Kidney (tissue), 14 donors: ENCODE measurements around the gene MAGIX. TPM values are rescaled to one million over a fixed set of nuclear protein-coding genes. Genes with fewer than 3 reads are reported as not detected.
"Not testable (repeated sequence)": the region's sequence is repeated elsewhere in the genome, so short reads cannot be mapped to it uniquely, and the experiment has no call there.

ENCODE experiments used
- DNase-seq, 5 donors: peaks; one replicate each; pipeline ENCODE4 v3.0.0-alpha.2; 2013 to 2020
- FAIRE-seq: peaks from 2 replicates; lab custom pipeline; 2012; peaks lifted over from hg19 to GRCh38; lab: Jason Lieb, UNC
- H3K27ac ChIP-seq, 2 donors: one replicate each; pipeline ENCODE4 v1.7.0; 2013; ENCODE audit warnings: low read depth in 2 of 2, low read length in 2 of 2, inconsistent platforms in 1 of 2
- H3K27me3 ChIP-seq: one replicate; pipeline ENCODE4 v1.7.1; 2013; ENCODE audit warnings: low read length, inconsistent platforms; ENCODE audit not compliant: control insufficient read depth, insufficient read depth
- H3K36me3 ChIP-seq, 3 donors: one replicate each; pipeline versions ENCODE4 v1.7.0 to v1.7.1; 2013; ENCODE audit warnings: low read length in 3 of 3, control low read depth in 1 of 3, inconsistent platforms in 1 of 3; ENCODE audit not compliant: insufficient read depth in 3 of 3, control insufficient read depth in 2 of 3
- H3K4me1 ChIP-seq, 3 donors: one replicate each; pipeline versions ENCODE4 v1.7.0 to v1.7.1; 2013; ENCODE audit warnings: low read length in 3 of 3, inconsistent platforms in 1 of 3, low read depth in 1 of 3; ENCODE audit not compliant: control insufficient read depth in 2 of 3, insufficient read depth in 2 of 3
- H3K4me3 ChIP-seq, 3 donors: one replicate each; pipeline versions ENCODE4 v1.7.0 to v1.8.1; 2013; ENCODE audit warnings: low read length in 3 of 3, control low read depth in 1 of 3, inconsistent platforms in 1 of 3
- H3K9ac ChIP-seq, 3 donors: one replicate each; pipeline versions ENCODE4 v1.7.0 to v1.7.1; 2013; ENCODE audit warnings: low read length in 3 of 3, control low read depth in 1 of 3, inconsistent platforms in 1 of 3
- H3K9me3 ChIP-seq, 3 donors: one replicate each; pipeline versions ENCODE4 v1.7.0 to v1.7.1; 2013; ENCODE audit warnings: low read length in 3 of 3, control low read depth in 1 of 3, inconsistent platforms in 1 of 3; ENCODE audit not compliant: control insufficient read depth in 2 of 3, insufficient read depth in 1 of 3
- CTCF ChIP-seq: IDR thresholded peaks from 3 replicates; pipeline ENCODE4 v1.5.1; 2012; ENCODE audit warnings: mild to moderate bottlenecking, moderate library complexity, borderline replicate concordance; ENCODE audit not compliant: insufficient read depth; ENCODE audit errors: extremely low read depth
- intact Hi-C: fragments of 100-400 bp; cut with DNase I; formaldehyde crosslinking; loops from one replicate; pipeline ENCODE4 v1.11.1; 2022
- polyA plus RNA-seq: library from polyadenylated mRNA; stranded (reverse); fragments of 350-450 nt; fragmentation: Illumina TruSeq; extraction: RNeasy Lipid Tissue Mini Kit (QIAGEN cat#74804); gene quantifications from one replicate; pipeline ENCODE4 v1.2.3, GENCODE V29; 2014; ENCODE audit warnings: low read depth, low replicate concordance; ENCODE audit not compliant: insufficient read depth
- total RNA-seq: library from RNA; stranded (reverse); fragmentation: NEBNext Ultra II Directional; extraction: Animal tissue kit (Norgen Biotek cat#: 25700); gene quantifications from one replicate; pipeline ENCODE4 v1.2.1, GENCODE V29; 2021
- donor health status: control.
- donor health status: control.
- donor health status: control.
- donor health status: control.
- donor health status: control.
- donor health status: DM: yes; HTN: yes; CAD: no.
- donor health status: Normal renal cell carcinoma (clear cell type).

The MAGIX gene
- total and polyA plus RNA-seq, 2 donors from 2014 or later = 11.6 to 34.0 TPM

GRCh38 chrX:49147936-49148335, 14.6 kb upstream of the MAGIX start:
- no peak overlapping the region for H3K4me3 ChIP-seq
- H3K36me3 ChIP-seq = no peaks in the 10 kb centered on the region
- DNase-seq (no peak), FAIRE-seq (no peak)
- H3K9ac ChIP-seq = no peak overlapping the region
- intact Hi-C loops = no loop called here
- H3K4me1 ChIP-seq = no peaks in the 10 kb centered on the region
- no peak for TF ChIP-seq CTCF
- no peaks in the 10 kb centered on the region for H3K27me3 ChIP-seq
- H3K27ac ChIP-seq = no peak overlapping the region
- no peaks in the 10 kb centered on the region for H3K9me3 ChIP-seq

DNA sequence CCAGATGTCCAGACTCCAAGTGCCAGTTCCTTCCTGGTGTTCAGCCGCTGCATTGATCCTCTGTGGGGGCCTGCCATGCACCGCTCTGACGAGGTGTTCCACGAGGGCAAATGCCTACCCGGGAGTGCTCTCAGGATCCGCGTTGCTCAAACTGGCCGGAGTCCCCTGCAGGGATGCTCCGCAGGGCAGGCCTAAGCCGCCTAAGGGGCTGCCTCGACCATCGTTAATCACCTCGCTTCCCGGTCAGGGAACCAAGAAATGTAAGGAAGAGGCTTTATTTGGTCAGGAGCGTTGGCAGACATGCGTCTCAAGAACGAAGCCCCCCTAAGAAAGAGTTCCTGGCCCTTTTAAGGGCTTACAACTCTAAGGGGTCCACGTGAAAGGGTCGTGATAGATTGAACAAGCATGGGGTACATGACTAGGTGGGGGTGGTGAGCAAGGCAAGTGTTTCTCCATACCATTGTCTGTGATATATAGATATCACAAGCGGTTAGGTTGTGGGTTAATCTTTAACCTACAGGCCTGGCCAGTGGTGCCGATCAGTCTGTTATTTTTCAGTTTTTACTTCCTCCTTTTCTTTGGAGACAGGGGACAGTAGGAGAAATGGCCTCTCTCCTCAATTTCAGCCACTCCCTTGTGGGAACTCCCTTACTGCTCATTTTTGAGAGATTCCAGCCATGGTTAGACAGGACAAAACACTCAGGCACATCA, 14.0 kb upstream of the MAGIX start:
- H3K4me3 ChIP-seq, H3K36me3 ChIP-seq, FAIRE-seq, H3K9me3 ChIP-seq, H3K27me3 ChIP-seq, H3K9ac ChIP-seq, intact Hi-C loops, DNase-seq, H3K4me1 ChIP-seq: not testable (repeated sequence)
- H3K27ac ChIP-seq = peak overlapping the region in 1 of 2 donors; percentile 17

DNA sequence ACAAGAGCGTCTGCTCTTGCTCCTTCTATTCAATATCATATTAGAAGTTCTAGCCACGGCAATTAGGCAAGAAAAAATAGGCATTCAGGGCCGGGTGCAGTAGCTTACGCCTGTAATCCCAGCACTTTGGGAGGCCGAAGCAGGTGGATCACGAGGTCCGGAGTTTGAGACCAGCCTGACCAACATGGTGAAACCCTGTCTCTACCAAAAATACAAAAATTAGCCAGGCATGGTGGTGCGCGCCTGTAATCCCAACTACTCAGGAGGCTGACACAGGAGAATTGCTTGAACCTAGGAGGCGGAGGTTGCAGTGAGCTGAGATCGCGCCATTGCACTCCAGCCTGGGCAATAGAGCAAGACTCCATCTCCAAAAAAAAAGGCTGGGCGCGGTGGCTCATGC, 13.3 kb upstream of the MAGIX start:
- H3K4me3 ChIP-seq, DNase-seq, FAIRE-seq, intact Hi-C loops, H3K9me3 ChIP-seq, H3K36me3 ChIP-seq, H3K9ac ChIP-seq, H3K27me3 ChIP-seq, H3K4me1 ChIP-seq: not testable (repeated sequence)
- H3K27ac ChIP-seq = peak overlapping the region in 1 of 2 donors; percentile 17

- FAIRE-seq (no peak), DNase-seq (no peak)
- Histone ChIP-seq H3K27ac (no peak overlapping the region), H3K4me3 (no peak overlapping the region), H3K9ac (no peak overlapping the region), H3K27me3 (no peaks in the 10 kb centered on the region), H3K9me3 (no peaks in the 10 kb centered on the region), H3K36me3 (no peaks in the 10 kb centered on the region), H3K4me1 (no peaks in the 10 kb centered on the region)
- intact Hi-C loops = no loop called here
- TF ChIP-seq CTCF = no peak
Measured at GRCh38 chrX:49153467-49153866, 9.1 kb upstream of the MAGIX start.
